Stimulated activated CD4-positive, alpha-beta T cell treated with anti-CD3 and anti-CD28 coated beads, Interleukin-15, amount 100 ng/mL, for 48 hours (primary cell): ENCODE measurements around the gene GPT2.

ENCODE experiments used
- DNase-seq, 2 donors: peaks; one replicate each; pipeline ENCODE4 v3.0.0-alpha.2; 2020; ENCODE audit warnings: low read depth in 2 of 2

Gene GPT2

GRCh38 chr16:46883690-46884512 is at the start of gene GPT2:
GPT2 (plus strand) TSS chr16:46884362; CDS start chr16:46884716, 354 bp downstream.
- DNase-seq, result peak; percentile 70 to 74

GRCh38 chr16:46836534-46837530 is 47.3 kb upstream of the GPT2 start:
- DNase-seq, result no peak

GRCh38 chr16:46839986-46840443 is 44.1 kb upstream of the GPT2 start:
- DNase-seq, result no peak

- DNase-seq, result no peak
These were observed 41.8 kb upstream of the GPT2 start for GRCh38 chr16:46842192-46842895.

GRCh38 chr16:46843898-46844642 is 40.1 kb upstream of the GPT2 start:
- no peak for DNase-seq

GRCh38 chr16:46844771-46845170 is 39.4 kb upstream of the GPT2 start:
- no peak for DNase-seq

GRCh38 chr16:46845952-46846351 is 38.2 kb upstream of the GPT2 start:
- no peak for DNase-seq

GRCh38 chr16:46848768-46849764 is 35.1 kb upstream of the GPT2 start:
- no peak for DNase-seq

- no peak for DNase-seq
These were observed 33.3 kb upstream of the GPT2 start for GRCh38 chr16:46850619-46851555.

GRCh38 chr16:46852130-46852529 is 32.0 kb upstream of the GPT2 start:
- DNase-seq, result no peak

- DNase-seq, result peak; percentile 23 to 50
These were observed 30.3 kb upstream of the GPT2 start for GRCh38 chr16:46853713-46854443.

- no peak for DNase-seq
These were observed 29.3 kb upstream of the GPT2 start for GRCh38 chr16:46854846-46855245.

GRCh38 chr16:46855389-46855788 is 28.8 kb upstream of the GPT2 start:
- no peak for DNase-seq

- no peak for DNase-seq
These were observed 26.7 kb upstream of the GPT2 start for GRCh38 chr16:46857368-46857945.

GRCh38 chr16:46858151-46858550 is 26.0 kb upstream of the GPT2 start:
- DNase-seq, result no peak

- DNase-seq, result peak; percentile 38 to 46
These were observed 24.4 kb upstream of the GPT2 start for GRCh38 chr16:46859719-46860152.
